Left kidney (tissue), 2 donors: ENCODE results near the gene NCOA3. TPM values are rescaled to one million over a fixed set of nuclear protein-coding genes. Genes with fewer than 3 reads are reported as not detected.
"Not testable (repeated sequence)": the region's sequence is repeated elsewhere in the genome, so short reads cannot be mapped to it uniquely, and the experiment has no call there.

ENCODE experiments used
- DNase-seq: peaks from one replicate; pipeline ENCODE4 v3.0.0-alpha.2; 2013
- polyA plus RNA-seq: library from polyadenylated mRNA; unstranded; fragments of 120-200 nt; gene quantifications from one replicate; pipeline ENCODE4 v1.2.1, GENCODE V29; 2013; ENCODE audit not compliant: insufficient read length

Gene NCOA3
- polyA plus RNA-seq, 1 donor, result 46.3 TPM

DNA sequence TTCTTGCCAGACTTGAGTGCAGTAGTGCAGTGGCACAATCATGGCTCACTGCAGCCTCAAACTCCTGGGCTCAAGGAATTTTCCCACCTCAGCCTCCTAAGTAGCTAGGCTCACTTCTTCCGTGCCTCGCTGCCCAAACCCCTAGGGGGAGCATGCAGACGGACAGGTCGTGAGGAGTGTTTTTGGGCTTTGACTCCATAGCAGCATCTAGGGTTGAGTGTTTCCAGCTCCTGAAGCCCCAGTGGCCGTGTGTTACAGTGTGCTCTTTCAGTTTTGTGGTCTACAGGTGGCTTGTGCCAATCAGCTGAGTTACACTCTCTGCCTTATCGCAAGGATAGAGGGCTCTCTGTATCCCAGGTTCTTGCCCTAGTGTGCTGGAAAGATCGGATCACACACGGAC lies 33.4 kb downstream of the NCOA3 start:
- DNase-seq, result no peak

DNA sequence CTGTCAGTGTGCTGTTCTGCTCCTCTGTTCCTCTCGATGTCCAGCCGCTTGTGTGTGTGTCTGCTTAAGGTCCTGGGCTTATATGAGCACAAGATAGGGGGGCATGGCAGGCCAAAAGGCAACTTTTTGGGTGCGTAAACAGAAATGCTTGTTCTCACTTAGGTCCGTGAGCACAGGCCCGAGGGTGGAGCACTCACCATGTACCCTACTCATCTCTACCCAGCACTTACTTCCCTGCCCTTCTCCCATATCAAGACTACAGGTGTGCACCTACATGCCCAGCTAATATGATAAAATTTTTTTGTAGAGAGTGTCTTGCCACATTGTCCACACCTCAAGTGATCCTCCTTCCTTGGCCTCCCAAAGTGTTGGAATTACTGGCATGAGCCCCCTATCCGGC lies 34.3 kb downstream of the NCOA3 start:
- no peak for DNase-seq

DNA sequence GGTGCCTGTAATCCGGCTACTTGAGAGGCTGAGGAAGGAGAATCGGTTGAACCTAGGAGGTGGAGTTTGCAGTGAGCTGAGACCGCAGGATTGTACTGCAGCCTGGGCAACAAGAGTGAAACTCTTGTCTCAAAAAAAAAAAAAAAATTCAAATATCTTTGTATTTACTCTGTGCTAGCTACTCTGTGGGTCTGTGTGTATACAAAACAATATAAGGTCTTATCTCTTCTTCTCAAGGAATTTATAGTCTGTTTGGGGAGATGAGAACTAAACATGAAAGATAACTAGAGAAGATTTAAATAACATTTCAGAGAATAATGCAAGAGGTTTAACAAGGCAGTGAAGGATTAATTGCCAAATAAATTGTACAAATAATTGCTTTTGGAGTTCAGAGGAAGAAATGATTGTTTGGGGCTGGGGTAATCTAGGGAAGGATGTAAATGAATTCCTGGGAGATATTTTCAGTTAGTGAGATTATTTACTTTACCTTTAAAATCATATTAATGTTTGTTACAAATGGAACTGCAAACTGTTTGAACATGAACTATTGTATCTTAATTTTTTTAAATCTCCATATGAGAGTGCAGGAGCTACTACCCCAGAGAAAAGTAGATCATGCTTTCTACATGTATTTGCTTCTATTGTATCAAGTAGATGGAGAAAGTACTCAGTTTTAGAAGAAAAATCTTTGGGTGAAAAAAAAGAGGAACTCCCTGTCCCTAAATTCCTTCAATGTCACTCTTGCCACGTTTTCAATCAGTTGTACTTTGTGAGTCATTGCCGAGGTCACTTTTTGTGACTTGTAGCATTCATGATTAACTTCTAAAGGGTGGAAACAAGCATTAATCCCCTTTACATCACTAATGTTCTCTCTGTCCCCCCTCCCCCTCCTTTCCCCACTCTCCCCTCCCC lies 39.0 kb downstream of the NCOA3 start:
- DNase-seq, result no peak

DNA sequence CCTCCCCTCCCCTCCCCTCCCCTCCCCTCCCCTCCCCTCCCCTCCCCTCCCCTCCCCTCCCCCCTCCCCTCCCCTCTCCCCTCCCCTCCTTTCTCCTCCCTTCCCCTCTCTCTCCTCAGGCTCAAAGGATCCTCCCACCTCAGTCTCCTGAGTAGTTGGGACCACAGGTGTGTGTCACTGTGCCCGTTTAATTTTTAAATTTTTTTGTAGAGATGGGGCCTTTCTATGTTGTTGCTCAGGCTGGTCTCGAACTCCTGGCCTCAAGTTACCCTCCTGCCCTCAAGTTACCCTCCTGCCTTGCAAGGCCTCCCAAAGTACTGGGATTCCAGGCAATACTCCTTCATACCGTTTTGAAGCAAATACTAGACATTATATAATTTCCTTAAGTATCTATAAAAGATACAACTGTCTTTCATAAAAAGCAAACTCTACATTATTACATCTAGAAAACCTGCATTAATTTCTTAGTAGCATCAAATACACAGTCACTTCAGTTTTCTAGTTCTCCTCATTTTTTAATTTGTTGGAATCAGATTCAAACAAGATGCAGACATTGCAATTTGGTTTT lies 39.8 kb downstream of the NCOA3 start:
- no peak for DNase-seq

DNA sequence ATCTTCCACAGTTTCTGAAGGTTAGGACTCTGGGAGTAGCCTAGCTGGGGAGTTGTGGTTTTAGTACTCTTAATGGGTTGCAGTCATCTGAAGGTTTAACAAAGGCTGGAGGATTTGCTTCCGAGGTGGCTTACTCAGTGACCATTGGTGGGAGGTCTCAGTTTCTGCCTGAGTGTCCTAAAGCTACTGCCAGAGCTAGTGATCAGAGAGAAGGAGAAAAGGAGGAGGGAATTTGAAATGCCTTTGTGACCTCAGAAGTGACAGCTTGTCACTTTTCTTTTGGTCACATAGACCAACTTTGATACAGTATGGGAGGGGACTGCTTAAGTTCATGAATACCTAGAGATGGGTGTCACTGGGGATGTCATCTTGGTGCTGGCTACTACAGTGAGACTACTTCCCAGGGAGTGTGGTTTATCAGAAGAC lies 41.3 kb downstream of the NCOA3 start:
- DNase-seq, result no peak

DNA sequence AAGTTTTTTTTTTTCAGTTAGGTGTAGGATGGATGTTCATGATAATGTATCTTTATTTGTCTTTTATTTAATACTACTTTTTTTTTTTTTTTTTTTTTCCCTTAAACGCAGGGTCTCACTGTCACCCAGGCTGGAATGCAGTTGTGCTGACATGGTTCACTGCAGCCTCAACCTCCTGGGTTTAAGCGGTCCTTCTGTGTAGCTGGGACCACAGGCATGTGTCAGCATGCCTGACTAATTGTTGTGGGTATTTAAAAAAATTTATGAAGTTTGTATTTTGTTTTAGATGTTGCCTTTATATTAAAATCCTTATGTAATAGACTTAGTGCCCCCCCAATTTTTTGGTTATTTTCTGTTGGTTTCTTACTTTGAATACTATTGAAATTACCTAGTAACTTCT lies 42.6 kb downstream of the NCOA3 start:
- DNase-seq, result no peak

DNA sequence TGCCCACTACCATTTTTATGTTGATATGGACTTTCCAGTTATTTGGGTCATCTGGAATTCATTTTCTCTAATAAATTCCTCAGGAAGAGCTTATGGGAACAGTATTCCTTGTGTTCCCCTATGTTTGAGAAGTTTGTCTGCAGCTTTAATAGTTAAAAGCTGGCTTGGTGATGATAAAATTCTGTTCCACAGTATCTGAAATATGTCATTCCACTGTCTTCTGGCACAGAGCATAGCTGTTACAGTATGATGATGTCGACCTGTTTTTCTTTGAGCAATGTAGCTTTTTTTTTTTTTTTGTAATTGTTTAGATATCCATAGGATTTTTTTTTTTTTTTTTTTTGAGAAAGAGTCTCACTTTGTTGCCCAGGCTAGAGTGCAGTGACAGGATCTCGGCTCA lies 43.2 kb downstream of the NCOA3 start:
- no peak for DNase-seq

DNA sequence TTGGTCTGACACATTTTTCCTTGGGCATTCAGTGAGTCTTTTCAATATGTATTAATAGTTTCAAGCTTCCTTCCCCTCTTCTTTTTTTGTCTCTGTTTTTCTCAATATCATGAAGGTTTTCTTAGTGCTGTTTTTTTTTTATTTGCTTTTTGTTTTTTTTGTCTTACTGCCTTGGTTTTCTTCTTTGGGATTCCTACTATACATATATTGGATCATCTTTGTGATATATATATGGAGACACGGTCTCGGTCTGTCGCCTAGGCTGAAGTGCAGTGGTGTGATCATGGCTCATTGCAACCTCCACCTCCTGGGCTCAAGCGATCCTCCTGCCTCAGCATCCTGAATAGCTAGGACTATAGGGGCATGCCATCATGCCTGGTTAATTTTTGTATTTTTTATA lies 43.8 kb downstream of the NCOA3 start:
- DNase-seq, result no peak

DNA sequence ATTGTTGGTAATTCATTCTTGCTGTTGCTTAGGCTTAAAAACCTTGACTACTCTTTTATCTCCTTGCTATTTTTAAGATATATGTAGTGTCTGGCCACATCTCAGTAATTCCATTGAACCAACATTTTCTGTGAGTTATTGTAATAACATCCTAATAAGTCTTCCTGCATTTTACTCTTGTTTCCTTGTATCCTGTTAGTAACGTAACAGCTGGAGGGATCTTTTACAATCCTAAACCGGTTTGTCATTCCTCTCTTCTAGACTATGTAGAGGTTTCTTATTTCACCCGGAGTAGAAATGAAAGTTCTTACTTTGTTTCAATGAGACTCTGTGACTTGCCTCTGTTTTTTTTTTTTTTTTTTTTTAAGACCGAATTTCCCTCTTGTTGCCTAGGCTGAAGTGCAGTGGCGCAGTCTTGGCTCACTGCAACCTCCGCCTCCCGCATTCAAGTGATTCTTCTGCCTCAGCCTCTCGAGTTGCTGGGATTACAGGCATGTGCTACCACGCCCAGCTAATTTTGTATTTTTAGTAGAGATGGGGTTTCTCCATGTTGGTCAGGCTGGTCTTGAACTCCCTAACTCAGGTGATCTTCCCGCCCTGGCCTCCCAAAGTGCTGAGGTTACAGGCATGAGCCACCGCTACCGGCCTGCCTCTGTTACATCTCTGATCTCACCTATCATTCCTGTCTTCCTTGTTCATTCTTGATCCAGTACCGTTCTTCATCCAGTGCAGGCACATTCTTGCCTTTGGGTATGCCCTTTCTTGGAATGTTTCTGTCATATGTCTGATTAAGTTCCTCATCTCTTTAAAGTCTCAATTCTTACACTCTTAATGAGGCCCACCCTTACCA lies 44.7 kb downstream of the NCOA3 start:
- no peak for DNase-seq

DNA sequence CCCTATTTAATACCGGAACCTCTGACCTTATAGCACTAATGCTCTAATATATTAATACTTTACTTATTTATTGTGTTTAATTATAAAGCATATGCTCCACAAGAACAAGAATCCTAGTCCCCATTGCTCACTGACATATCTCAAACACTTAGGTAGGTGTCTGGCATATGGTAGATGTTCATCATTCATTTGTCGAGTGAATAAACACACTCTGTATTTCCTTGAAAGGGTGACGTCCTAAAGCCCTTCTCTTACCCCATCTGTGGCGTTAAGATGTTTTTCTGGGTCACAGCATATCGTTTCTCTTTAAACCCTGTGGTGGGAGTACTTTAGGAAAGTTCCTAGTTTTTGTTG lies 45.3 kb downstream of the NCOA3 start:
- no peak for DNase-seq

DNA sequence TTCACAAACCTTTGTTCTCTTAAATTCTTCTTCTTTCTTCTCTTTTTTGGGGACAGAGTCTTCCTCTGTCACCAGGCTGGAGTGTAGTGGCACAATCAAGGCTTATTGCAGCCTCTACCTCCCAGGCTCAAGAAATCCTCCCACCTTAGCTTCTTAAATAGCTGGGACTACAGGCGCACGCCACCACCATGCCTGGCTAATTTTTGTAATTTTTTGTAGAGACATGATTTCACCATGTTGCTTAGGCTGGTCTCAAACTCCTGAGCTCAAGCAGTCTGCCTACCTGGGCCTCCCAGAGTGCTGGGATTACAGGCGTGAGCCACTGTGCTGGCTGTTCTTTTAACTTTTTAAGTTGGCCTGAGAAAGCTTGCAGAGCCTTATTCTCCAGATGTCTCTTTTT lies 48.0 kb downstream of the NCOA3 start:
- no peak for DNase-seq

DNA sequence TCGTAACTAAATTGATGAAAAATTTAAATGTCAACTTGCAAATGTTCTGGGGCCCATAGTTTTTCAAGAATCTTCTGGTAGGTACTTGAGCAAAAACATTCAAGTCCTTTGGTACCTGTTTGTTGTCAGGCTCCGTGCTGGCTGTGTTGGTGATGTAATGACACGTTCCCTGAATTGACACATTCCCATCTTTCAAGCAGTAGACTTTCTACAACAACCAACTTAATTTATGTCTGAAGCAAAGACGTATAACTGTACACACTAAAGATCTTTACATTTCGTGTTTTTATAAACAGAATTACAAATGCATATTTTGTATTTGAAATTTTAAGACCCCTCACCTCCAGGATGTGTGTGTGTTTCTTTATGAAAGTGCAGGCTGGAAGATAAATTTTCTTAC lies 49.5 kb downstream of the NCOA3 start:
- DNase-seq, result no peak

DNA sequence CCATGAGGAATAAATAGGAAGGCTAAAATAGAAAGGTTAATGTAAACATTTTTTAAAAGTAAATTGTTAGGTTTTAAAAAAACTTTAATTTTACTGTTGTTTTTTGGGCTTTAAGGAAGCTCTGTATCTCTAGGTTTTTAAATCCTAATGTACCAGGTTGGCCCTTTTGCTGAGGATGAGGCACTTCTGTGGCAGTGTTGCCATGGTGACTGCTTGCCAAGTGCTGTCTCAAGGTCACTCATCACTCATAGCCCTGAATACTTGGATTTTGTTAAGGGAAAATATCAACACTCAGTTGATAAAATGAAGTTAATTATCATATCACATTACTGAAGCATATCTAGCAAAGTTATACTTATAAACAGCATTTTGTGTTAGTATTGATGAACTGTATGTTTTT lies 50.2 kb downstream of the NCOA3 start:
- no peak for DNase-seq

DNA sequence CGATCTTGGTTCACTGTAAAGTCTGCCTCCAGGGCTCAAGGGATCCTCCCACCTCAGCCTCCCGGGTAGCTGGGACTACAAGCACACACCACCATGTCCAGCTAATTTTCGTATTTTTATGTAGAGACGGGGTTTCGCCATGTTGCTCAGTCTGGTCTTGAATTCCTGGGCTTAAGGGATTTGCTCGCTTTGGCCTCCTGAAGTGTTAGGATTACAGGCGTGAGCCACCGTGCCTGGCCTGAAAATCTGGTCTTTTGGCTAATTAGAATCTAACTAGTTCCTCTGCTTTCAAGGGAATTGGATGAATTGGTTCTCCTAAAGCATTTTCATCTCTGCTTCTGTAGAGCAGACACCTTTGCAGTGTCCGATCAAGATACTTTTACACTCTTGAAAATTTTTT lies 51.3 kb downstream of the NCOA3 start:
- DNase-seq, result no peak

DNA sequence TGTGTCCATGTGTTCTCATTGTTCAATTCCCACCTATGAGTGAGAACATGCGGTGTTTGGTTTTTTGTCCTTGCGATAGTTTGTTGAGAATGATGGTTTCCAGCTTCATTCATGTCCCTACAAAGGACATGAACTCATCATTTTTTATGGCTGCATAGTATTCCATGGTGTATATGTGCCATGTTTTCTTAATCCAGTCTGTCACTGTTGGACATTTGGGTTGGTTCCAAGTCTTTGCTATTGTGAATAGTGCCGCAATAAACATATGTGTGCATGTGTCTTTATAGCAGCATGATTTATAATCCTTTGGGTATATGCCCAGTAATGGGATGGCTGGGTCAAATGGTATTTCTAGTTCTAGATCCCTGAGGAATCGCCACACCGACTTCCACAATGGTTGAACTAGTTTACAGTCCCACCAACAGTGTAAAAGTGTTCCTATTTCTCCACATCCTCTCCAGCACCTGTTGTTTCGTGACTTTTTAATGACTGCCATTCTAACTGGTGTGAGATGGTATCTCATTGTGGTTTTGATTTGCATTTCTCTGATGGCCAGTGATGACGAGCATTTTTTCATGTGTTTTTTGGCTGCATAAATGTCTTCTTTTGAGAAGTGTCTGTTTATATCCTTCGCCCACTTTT lies 52.0 kb downstream of the NCOA3 start:
- DNase-seq, result not testable (repeated sequence)

DNA sequence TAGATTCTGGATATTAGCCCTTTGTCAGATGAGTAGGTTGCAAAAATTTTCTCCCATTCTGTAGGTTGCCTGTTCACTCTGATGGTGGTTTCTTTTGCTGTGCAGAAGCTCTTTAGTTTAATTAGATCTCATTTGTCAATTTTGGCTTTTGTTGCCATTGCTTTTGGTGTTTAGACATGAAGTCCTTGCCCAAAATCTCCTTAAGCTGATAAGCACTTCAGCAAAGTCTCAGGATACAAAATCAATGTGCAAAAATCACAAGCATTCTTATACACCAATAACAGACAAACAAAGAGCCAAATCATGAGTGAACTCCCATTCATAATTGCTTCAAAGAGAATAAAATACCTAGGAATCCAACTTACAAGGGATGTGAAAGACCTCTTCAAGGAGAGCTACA lies 52.6 kb downstream of the NCOA3 start:
- DNase-seq, result not testable (repeated sequence)

DNA sequence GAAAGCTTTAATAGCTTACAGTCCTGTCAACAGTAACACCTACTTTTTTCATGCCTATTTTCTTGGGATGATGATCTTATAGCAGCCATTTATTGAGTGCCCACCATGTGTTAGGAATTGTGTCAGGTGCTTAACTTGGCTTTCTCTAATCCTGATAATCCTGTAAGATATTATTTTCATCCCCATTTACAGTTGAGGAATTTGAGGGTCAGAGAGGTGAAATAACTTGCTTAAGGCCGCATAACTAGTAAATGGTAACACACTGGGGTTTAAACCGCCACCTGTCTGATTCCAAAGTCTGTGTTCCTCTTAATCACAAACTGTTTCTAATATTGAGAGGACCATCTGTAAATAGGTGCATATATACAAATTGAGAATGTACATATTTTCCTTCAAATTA lies 55.5 kb downstream of the NCOA3 start:
- no peak for DNase-seq

DNA sequence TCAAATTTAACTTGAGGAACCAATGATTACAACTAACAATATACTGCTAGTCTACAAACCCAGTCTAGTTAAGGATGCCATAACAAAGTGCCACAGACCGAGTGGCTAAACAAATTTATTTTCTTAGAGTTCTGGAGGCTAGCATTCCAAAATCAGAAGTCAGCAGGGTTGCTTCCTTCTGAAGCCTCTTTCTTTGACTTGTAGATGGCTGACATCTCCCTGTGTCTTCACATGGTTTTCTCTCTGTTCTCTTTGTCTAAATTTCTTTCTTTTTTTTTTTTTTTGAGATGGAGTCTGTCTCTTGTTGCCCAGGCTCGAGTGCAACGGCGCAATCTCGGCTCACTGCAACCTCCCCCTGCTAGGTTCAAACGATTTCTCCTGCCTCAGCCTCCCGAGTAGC lies 56.1 kb downstream of the NCOA3 start:
- no peak for DNase-seq

DNA sequence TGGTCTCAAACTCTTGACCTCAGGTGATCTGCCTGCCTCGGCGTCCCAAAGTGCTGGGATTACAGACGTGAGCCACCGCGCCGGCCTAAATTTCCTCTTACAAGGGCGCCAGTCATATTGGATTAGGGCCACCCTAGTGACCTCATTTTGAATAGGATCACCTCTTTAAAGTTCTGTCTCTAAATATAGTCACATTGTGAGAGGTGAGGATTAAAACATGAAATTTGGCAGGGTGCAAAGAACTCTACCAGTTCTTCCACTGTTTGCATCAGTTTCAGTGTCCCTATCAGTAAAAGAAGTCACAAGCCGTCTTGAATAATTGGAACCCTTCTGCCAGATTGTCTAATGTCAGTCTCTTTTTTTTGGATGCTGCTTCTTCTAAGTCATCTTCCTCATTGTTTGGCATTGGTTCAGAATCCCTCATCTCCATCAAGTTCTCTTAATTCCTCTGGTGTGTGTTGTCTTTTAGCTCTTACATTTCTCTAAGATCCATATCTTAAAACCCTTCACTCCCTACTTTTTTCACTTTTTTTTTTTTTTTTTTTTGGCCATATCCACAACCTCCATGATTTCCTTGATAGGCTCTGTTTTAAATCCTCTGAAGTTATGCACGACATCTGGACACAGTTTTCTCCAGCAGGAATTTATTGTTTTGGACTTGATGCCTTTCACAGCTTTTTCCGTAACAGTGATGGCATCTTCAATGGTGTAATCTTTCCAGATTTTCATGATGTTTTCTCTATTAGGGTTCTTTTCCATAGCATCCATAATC lies 56.8 kb downstream of the NCOA3 start:
- DNase-seq, result no peak

DNA sequence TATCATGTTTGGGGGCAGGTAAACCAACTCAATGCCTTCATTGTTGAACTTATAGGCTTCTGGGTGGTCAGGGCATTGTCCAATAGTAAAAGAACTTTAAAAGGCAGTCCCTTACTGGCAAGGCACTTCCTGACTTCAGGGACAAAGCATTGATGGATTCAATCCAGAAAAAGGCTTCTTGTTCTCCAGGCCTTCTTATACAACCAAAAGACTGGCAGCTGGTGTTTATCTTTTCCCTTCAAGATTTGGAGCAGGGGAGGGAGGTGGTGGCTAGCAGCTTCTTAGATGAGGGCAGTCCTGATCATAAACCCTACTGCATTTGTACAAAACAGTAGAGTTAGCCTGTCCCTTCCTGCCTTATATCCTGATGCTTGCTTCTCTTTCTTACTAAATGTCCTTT lies 57.5 kb downstream of the NCOA3 start:
- DNase-seq, result no peak

DNA sequence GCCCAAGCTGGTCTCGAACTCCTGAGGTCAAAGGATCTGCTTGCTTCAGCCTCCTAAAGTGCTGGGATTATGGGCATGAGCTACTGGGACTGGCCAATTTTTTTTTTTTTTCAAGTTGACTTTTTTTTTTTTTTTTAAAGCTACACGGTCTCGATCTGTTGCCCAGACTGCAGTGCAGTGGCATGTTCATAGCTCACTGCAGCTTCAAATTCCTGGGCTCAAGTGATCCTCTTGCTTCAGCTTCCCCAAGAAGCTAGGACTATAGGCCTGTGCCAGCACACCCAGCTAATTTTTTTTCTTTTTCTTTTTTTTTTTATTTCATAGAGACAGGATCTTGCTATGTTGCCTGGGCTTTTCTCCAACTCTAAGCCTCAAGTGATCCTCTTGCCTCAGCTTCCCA lies 59.5 kb downstream of the NCOA3 start:
- no peak for DNase-seq
